C1 segment of cervical spinal cord (tissue), 14 donors: ENCODE measurements around the gene RIPK4.

ENCODE experiments used
- DNase-seq, 14 donors: peaks; one replicate each; lab custom pipeline; 2025; lab: John Stamatoyannopoulos, UW

The RIPK4 gene

DNA sequence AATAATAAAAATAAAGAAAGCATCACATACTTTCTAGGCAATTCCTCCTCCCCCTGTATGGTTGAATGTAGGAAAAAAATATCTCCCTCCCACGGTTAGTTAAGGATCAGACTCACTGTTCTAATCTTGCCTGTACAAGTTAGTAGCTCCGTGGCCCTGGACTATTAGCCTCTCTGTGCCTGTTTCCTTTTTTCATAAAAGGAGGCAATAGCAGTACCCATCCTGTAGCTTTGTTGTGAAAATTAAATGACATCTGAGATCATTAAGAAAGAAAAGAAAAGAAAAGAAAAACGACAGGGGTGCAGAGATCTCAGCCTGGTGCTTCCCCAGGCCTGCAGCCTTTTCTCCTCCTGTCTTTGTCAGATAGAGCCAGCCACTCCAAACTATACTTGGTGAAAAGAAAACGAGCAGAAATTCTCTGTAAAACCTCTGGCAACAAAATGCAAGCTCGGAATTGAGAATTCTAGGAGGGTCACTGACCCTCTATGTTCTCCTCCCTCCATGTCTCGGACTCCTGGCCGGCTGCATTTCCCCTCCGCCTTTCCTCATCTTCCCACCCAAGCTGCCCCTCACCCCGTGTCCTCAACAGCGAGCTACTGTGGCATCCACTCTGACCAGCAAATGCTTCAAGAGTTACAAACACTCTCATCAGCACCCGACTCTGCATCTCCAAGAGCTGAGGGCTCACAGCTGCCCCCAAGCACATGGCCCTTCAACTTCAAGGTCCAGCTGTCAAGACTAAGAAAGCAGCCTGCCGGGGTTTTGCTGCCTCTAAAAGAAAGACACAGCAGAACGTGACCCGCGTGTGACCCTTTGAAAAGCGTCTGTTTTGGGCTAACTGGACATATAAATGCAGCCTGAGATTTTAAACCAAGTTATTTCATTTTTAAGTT, 13.6 kb downstream of the RIPK4 start:
- no peak for DNase-seq

DNA sequence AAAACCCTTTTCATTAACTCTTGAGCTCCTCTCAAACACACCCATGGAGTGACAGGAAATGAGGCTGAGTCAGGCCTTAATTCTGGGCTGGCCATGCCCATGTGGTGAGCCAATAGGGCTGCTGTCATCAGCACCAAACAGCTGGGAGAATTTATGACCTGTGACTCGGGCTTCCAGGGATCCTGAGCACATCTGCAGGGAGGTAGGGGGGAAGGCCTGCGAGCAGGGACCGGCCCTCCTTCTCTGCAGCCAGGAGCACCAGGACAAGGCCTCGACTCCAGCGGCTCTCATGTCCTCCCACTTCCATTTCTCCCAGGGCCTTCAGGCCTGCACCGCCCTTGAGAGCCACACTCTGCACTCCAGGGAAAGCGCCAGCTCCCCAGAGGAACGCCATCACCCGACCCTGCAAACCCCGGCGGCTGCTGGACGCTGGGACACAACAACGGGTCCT, 14.6 kb downstream of the RIPK4 start:
- DNase-seq, result no peak

DNA sequence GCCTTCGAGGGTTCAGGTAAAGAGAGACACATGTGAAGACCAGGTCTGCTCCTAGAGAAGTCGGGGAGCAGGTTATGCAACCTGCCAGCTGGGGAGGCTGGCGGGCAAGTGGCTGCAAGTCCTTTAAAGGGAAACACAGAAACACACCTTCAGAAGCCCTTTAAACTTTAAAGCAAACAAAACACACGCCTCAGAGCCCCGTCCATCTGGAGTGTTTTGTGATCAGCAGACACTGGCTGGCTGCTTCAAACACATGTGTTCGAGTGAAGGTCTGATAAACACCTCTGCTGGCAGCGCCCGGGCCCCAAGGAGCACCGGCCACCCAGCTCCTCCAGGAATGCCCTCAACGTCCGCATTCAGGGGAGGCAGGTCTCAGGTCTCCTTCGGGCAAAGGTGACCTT, 15.2 kb downstream of the RIPK4 start:
- DNase-seq, result no peak

GRCh38 chr21:41750532-41751151, 16.2 kb downstream of the RIPK4 start:
- DNase-seq, result no peak

GRCh38 chr21:41750051-41750450, 16.8 kb downstream of the RIPK4 start:
- no peak for DNase-seq

DNA sequence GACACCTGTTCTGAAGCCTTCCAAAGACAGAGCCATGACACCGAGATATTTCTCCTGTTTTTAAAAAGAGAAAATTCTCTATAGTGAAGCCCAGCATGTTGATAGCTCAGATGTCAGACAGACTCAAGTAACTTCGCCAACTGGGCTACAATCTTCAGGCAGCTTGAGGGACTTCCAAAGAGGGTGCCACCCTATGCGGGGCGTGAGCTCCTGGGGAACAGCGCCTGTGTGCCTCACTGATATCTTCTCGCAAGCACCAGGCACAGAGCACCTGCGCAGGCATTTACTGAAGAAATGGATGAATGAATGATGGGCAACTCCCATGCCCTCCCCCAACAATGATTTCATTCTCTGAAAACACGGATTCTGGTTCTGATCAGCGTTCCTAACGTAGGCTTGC, 17.6 kb downstream of the RIPK4 start:
- no peak for DNase-seq

DNA sequence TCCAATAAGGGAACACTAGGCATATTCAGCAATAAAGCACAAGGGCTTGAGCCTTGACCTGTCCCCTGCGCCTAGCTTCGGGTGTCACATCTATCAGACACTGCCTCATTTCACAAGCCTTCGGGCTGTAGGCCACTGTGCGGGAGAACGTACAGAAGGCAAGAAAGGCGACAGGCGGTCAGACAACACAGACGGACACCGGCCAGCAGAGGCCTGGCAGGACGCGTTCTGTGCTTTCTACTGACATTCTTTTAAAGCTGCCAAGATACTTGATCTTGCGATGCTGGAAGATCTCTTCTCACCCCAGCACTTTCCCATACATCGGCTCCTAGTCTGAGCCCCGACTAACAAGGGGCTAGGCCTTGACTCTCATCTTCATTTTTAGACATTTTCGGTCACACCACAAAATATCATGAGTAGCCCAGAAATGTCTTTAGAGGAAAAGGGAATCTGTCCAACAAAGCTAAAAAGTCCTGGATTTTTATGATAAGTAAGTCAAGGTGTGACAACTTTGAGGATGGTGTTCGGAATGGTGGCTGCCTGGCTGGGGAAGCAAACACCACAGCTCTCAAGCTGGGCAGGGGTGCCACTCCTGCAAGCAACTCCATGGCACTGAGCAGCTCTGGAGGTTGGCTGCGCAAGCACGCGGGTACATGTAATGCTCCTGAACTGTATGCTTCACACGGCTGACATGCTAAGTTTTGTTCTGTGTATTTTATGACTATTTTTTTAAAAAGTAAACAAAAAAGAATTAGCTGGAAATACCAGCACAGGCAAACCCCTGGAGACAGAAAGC, 18.7 kb downstream of the RIPK4 start:
- no peak for DNase-seq

DNA sequence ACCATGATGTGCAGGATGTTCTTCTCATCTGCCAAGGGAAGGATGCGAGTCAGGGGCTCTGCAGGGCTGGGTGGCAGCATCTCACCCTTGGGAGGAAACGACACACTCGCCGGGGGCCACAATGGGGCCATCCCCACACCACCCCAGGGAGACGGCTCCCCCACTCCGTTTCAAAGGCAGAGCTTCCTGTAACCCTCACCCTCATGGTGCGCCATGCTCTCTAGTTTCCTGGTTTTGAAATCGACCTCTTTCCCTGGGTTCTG, 20.2 kb downstream of the RIPK4 start:
- DNase-seq, result no peak

DNA sequence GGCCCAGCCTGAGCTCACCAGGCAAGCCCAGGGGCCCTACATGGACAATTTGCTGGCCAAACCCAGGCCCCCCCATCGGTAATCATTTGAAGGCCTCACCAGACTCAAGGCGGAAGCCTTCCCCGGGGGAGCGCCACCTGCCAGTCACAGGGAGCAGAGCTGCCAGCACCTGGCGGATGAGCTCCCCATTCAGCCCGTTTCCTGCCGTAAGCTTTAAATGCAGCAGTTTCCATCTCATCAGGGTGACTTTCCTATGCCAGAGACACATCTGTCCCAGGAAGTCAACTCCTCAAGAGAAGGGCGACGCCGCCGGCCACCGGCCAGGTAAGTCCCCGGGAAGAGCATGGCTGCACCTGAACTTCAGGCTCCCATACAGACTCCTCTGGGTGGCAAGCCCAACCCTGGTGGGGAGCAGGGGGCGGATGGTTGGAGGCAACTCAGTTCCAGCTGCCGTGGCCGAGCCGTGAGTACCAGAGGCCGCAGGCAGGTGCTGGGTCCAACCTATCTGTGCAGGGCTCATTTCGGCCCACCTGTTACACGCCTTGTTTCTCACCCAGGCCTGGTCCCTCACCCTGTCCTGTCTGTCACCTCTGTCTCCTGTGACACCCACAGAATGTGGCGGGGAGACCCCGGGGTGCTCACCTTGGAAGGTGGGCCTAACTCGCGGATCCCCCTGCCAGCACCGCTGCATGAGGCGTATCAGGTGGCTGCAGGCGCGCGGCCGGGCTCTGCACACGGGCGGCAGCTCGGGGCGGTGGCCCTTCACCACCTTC, 20.7 kb downstream of the RIPK4 start:
- no peak for DNase-seq

- no peak for DNase-seq
These were observed 21.6 kb downstream of the RIPK4 start for GRCh38 chr21:41745026-41745820.

GRCh38 chr21:41744028-41744930, 22.6 kb downstream of the RIPK4 start:
- DNase-seq, result no peak

DNA sequence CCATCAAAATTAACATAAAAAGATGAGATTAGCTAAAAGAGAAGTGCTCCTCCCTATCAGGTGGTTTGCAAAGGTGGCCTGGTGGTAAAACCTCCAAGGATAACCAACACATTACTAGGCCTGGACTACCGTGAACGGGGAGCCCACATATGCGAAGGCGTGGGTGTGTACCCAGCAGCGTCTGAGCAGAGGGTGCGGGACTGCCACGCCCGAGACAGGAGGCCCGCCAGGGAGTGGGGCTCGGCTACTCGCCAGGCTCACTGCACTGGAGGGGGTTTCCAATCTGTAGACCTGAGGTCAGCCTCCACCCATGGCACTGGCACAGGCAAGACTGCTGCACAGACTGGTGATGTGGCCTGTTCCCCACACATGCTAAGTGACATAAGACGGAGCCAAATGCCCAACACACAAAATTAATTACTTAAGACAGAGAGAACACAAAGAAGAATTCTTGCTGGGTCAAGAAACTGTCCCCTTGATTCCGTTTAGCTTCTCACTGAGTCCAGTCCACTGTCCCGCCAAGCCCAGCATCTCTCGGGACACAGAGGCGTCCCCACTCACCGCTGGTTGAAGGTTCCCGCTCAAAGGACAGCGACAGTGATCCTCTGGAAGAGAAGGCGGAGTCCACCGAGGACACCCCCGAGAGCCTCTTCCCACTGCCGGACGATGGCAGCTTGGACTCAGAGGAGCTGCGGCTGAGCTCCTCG, 23.4 kb downstream of the RIPK4 start:
- DNase-seq, result no peak

DNA sequence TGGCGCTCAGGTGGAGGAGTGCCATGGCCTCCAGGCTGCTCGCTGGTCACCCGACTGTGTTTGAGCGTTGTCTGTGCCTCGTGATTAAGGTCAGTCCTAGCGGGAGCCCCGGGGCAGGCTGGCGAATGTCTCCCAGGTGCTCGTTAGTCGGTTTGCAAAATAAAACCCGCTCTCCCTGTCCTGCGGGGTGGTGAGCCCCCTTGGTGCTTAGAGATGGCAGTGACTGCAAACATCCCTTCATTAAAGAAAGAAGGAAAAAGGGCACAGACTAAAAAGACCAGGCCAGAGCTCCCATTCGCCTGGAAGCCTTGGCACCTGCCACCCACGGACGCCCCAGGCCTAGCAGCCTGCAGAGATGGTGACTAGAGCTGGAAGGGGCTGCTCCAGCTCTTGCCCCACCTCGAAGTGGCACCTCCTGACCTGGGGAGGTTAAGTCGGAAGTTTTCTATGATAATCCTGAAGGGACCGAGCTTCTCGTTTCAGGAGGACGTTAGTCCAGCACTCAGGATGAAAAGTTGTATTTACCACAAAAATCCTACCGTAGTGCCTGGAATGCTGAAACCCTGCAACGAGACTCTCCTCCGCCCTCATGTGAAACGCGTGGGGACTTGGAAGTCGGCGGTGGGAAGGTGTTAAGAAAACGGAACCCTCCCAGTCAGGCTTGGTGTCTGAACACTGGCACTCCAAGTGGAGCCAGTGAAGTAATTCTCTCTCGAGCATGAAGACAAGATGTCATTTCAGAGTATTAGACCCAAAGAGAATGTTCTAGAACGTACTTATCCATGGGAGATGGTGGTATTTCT, 24.6 kb downstream of the RIPK4 start:
- no peak for DNase-seq

GRCh38 chr21:41741253-41742072, 25.4 kb downstream of the RIPK4 start:
- no peak for DNase-seq

GRCh38 chr21:41740604-41741252, 26.1 kb downstream of the RIPK4 start:
- DNase-seq, result no peak

- DNase-seq, result no peak
These were observed 26.9 kb downstream of the RIPK4 start for GRCh38 chr21:41739936-41740335.

DNA sequence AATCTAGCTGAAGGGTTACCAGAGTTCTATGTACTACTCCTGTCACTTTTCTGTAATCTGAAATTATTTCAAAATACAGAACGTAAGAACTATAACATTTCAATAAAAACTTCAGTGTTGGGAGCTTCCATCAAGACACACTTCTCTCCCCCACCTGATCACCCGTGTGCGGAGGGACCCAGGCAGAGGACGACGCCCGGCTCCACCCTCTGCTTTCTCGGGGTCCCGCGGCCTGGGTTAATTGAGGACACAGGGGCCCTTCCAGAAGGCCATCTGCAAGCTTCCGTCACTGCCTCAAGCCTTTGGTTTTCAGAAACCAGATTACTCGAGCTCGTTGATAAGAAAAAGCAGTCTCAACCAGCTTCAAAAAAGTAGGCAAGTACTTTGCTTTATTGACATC, 27.8 kb downstream of the RIPK4 start:
- no peak for DNase-seq
